COLO829 (cell line): ENCODE data around the gene DCPS.

ENCODE experiments used
- DNase-seq: peaks from one replicate; pipeline ENCODE4 v3.0.0; 2012; ENCODE audit warnings: low spot score

DCPS gene

GRCh38 chr11:126328444-126328843, 24.6 kb downstream of the DCPS start:
- DNase-seq = no peak

- DNase-seq = no peak
Observed at GRCh38 chr11:126328938-126329643, 25.2 kb downstream of the DCPS start.

GRCh38 chr11:126329644-126330211, 25.9 kb downstream of the DCPS start:
- DNase-seq = no peak

GRCh38 chr11:126331286-126331685, 27.4 kb downstream of the DCPS start:
- DNase-seq = no peak

- DNase-seq = peak; percentile 90
Observed at GRCh38 chr11:126332221-126332711, 28.4 kb downstream of the DCPS start.

- DNase-seq = no peak
Observed at GRCh38 chr11:126333142-126333541, 29.3 kb downstream of the DCPS start.

GRCh38 chr11:126334659-126335462, 31.0 kb downstream of the DCPS start:
- no peak for DNase-seq

GRCh38 chr11:126335463-126335760, 31.6 kb downstream of the DCPS start:
- DNase-seq = no peak

- DNase-seq = no peak
Observed at GRCh38 chr11:126336138-126336541, 32.3 kb downstream of the DCPS start.

- no peak for DNase-seq
Observed at GRCh38 chr11:126336671-126337101, 32.8 kb downstream of the DCPS start.

GRCh38 chr11:126337126-126337473, 33.2 kb downstream of the DCPS start:
- no peak for DNase-seq

GRCh38 chr11:126337474-126338241, 33.8 kb downstream of the DCPS start:
- DNase-seq = no peak

GRCh38 chr11:126338346-126339055, 34.6 kb downstream of the DCPS start:
- DNase-seq = no peak

GRCh38 chr11:126339073-126339862, 35.4 kb downstream of the DCPS start:
- no peak for DNase-seq

- DNase-seq = no peak
Observed at GRCh38 chr11:126339863-126340434, 36.1 kb downstream of the DCPS start.

- DNase-seq = no peak
Observed at GRCh38 chr11:126340960-126341606, 37.2 kb downstream of the DCPS start.

- peak; percentile 60 for DNase-seq
Observed at GRCh38 chr11:126341760-126342161, 37.9 kb downstream of the DCPS start.

GRCh38 chr11:126343051-126343450, 39.2 kb downstream of the DCPS start:
- no peak for DNase-seq

- no peak for DNase-seq
Observed at GRCh38 chr11:126344141-126345080, 40.6 kb downstream of the DCPS start.
